Measurements from ENCODE around the gene PI3. TPM values are rescaled to one million over a fixed set of nuclear protein-coding genes. Genes with fewer than 3 reads are reported as not detected.
"Not testable (repeated sequence)": the region's sequence is repeated elsewhere in the genome, so short reads cannot be mapped to it uniquely, and the experiment has no call there.

The PI3 gene
- not detected for total RNA-seq

- peak in 3 of 4 donors; percentile 27 to 38 (median 34) for DNase-seq
Measured at GRCh38 chr20:45174434-45175364, at the start of gene PI3. TSS of gene PI3 (plus strand) at chr20:45174902. CDS start at chr20:45174923, 21 bp downstream.

DNA sequence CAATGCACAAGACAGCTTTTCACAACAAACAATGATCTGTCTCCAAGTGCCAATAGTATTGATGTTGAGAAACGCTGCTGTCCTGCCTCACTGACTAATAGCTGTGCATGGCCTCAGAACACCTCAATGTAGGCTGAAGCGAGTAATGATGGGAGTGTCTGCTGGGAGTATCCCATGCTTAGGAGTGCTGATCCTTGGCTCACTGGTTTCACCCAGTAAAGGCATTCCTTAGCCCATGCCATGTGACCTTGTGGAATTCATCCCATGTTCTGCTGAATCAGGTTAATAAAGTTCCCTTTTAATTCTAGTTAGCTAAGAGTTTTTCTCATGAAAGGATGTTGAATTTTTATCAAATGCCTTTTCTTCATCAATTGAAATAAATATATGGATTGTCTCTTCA, 46.6 kb upstream of the PI3 start:
- 42 to 57% methylated on average over 2 of the region's 2 CpGs for WGBS, 2 donors
- Histone ChIP-seq H3K4me3 (no peak overlapping the region), H3K4me1 (no peaks in the 10 kb centered on the region), H3K9me3 (no peaks in the 10 kb centered on the region), H3K36me3 (replicated peaks in 1 of 2; ENCODE audit: insufficient read depth in 1 of 2, low read depth in 2 of 2) (no peaks in the 10 kb centered on the region), H3K27me3 (no peaks in the 10 kb centered on the region), H3K27ac (no peak overlapping the region)
- intact Hi-C loops (cut with DNase I), result no loop called here
- ATAC-seq, result no peak
- DNase-seq, result no peak
- TF ChIP-seq CTCF (IDR thresholded peaks at IDR 0.05), result no peak

More at GRCh38 chr20:45174434-45175364, at the start of gene PI3:
- ATAC-seq, result no peak
- Histone ChIP-seq H3K27me3 (no peaks in the 10 kb centered on the region), H3K4me1 (peaks cover 7% of the 10 kb centered on the region), H3K4me3 (no peak within 1 kb of the TSS), H3K27ac (no peak within 1 kb of the TSS), H3K9me3 (no peaks in the 10 kb centered on the region), H3K36me3 (replicated peaks in 1 of 2; ENCODE audit: insufficient read depth in 1 of 2, low read depth in 2 of 2) (no peaks in the 10 kb centered on the region)
- TF ChIP-seq CTCF (IDR thresholded peaks at IDR 0.05) (no peak), POLR2A (IDR thresholded peaks at IDR 0.05) (no peak)
- intact Hi-C loops (cut with DNase I), result no loop called here
- 42 to 48% methylated on average over 6 of the region's 8 CpGs for WGBS, 2 donors

DNA sequence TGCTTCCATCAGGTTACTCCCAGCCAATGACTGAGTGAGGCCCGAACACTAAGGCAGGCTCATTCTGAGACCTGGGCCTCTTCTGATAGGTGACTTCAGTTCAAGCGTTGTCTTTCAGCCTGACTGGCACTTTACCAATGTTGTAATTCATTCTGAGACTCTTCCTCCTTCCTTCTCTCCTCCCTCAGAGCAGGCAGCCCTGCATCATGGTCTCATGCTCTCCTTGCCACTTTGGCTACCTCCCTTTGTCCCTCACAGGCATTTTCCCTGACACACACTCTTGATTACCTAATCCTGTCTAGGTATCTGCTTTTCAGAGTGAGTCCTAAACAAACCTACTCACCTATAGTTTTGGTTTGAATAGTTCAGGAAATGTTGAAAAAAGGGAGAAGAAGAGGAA, 37.8 kb upstream of the PI3 start:
- Histone ChIP-seq H3K9me3 (no peaks in the 10 kb centered on the region), H3K4me1 (no peaks in the 10 kb centered on the region), H3K27me3 (no peaks in the 10 kb centered on the region), H3K4me3 (no peak overlapping the region), H3K36me3 (replicated peaks in 1 of 2; ENCODE audit: insufficient read depth in 1 of 2, low read depth in 2 of 2) (no peaks in the 10 kb centered on the region), H3K27ac (no peak overlapping the region)
- no peak for TF ChIP-seq CTCF (IDR thresholded peaks at IDR 0.05)
- ATAC-seq (no peak), DNase-seq (no peak)
- intact Hi-C loops (cut with DNase I), result no loop called here
- 60 to 86% methylated on average over 1 to 2 of the region's 2 CpGs for WGBS, 2 donors

DNA sequence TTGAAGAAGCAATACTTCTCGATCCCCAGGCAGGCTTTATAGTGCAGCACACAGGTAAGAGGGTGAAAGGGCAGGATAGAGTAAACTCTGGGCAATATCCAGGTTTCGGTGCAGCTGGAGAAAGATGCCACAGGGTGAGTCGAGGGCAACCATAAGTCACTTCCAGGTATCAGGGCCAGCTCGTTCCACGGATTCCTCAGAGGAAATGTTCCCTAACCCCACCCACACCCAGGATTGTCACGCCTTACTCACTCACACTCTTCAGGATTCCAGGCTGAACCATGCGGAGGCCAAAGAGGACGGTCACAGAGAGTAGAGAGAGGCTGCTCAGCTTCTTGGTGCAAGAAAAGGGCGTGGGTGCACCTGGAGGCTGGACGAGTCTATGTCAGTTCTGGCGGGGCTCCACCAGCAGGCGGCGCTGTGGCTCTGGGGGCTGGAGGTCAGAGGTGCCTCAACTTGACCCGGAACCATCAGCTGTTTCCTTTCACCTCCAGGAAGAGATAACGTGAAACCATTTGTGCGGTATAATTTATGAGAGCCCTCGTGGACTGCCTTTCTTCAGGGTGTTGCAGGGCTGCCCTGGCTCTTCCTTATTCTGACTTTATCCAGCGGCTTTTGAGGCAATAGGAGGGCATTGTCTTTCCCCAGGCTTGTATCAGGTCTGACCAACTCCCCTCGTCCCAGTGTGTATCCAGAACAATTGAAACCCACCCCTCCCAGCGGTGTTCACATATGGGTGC, 36.0 kb upstream of the PI3 start:
- 27 to 28% methylated on average over 15 to 20 of the region's 20 CpGs for WGBS, 2 donors
- DNase-seq (peak; percentile 31 to 65 (median 55)), ATAC-seq (no peak)
- Histone ChIP-seq H3K27me3 (no peaks in the 10 kb centered on the region), H3K4me3 (no peak overlapping the region), H3K27ac (no peak overlapping the region), H3K9me3 (no peaks in the 10 kb centered on the region), H3K4me1 (no peaks in the 10 kb centered on the region), H3K36me3 (replicated peaks in 1 of 2; ENCODE audit: insufficient read depth in 1 of 2, low read depth in 2 of 2) (no peaks in the 10 kb centered on the region)
- intact Hi-C loops (cut with DNase I), result no loop called here
- TF ChIP-seq POLR2A (IDR thresholded peaks at IDR 0.05), result no peak
- peak; percentile 35 to 69 (median 52) for TF ChIP-seq CTCF (IDR thresholded peaks at IDR 0.05)

DNA sequence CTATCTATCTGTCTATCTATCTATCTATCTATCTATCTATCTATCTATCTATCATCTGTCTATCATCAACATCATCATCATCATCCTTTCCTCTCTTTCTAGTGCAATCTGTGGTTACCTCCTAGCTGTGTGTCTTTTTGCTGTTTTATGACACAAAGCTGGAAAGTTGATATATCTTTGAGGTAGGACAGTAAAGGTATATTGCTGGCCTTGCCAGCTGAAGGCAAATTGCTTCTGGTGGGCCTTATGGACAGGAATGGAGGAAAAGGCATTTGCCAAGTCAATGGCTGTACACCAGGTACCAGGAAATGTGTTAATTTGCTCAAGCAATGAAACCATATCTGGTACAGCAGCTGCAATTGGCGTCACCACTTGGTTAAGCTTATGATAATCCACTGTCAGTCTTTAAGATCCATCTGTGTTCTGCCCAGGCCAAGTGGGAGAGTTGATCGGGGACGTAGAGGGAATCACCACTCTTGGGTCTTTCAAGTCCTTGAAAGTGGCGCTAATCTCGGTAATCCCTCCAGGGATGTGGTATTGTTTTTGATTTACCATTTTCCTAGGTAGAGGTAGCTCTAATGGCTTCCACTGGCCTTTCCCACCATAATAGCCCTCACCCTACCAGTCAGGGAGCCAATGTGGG, 34.8 kb upstream of the PI3 start:
- H3K9me3 ChIP-seq; H3K4me1 ChIP-seq; H3K27ac ChIP-seq; ATAC-seq; intact Hi-C loops (cut with DNase I); H3K4me3 ChIP-seq; H3K27me3 ChIP-seq; DNase-seq; H3K36me3 ChIP-seq (replicated peaks in 1 of 2; ENCODE audit: insufficient read depth in 1 of 2, low read depth in 2 of 2): not testable (repeated sequence)
- WGBS, 2 donors, result 93 to 96% methylated on average over 5 of the region's 5 CpGs
